Caki2 (cell line): ENCODE measurements around the gene SERPINA6. TPM values are rescaled to one million over a fixed set of nuclear protein-coding genes. Genes with fewer than 3 reads are reported as not detected.
"Not testable (repeated sequence)": the region's sequence is repeated elsewhere in the genome, so short reads cannot be mapped to it uniquely, and the experiment has no call there.

ENCODE experiments used
- DNase-seq: peaks from one replicate; pipeline ENCODE4 v3.0.0-alpha.2; 2015; ENCODE audit warnings: low read depth
- in situ Hi-C: cut with HindIII; loops from 2 replicates; pipeline ENCODE4 v1.10.0; 2016; ENCODE audit warnings: low sequenced_read_pairs, low pct_unique_long_range_greater_than_20kb, mixed read lengths
- total RNA-seq: library from RNA; depleted of rRNA; stranded (reverse); fragments of >200 nt; shearing (Covaris generic); gene quantifications from 2 replicates; pipeline ENCODE4 v1.2.3, GENCODE V29; 2014; ENCODE audit warnings: low replicate concordance; rRNA removed

SERPINA6 gene, protein sequence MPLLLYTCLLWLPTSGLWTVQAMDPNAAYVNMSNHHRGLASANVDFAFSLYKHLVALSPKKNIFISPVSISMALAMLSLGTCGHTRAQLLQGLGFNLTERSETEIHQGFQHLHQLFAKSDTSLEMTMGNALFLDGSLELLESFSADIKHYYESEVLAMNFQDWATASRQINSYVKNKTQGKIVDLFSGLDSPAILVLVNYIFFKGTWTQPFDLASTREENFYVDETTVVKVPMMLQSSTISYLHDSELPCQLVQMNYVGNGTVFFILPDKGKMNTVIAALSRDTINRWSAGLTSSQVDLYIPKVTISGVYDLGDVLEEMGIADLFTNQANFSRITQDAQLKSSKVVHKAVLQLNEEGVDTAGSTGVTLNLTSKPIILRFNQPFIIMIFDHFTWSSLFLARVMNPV
- 3.8 and 8.7 TPM in 2 replicates for total RNA-seq

DNA sequence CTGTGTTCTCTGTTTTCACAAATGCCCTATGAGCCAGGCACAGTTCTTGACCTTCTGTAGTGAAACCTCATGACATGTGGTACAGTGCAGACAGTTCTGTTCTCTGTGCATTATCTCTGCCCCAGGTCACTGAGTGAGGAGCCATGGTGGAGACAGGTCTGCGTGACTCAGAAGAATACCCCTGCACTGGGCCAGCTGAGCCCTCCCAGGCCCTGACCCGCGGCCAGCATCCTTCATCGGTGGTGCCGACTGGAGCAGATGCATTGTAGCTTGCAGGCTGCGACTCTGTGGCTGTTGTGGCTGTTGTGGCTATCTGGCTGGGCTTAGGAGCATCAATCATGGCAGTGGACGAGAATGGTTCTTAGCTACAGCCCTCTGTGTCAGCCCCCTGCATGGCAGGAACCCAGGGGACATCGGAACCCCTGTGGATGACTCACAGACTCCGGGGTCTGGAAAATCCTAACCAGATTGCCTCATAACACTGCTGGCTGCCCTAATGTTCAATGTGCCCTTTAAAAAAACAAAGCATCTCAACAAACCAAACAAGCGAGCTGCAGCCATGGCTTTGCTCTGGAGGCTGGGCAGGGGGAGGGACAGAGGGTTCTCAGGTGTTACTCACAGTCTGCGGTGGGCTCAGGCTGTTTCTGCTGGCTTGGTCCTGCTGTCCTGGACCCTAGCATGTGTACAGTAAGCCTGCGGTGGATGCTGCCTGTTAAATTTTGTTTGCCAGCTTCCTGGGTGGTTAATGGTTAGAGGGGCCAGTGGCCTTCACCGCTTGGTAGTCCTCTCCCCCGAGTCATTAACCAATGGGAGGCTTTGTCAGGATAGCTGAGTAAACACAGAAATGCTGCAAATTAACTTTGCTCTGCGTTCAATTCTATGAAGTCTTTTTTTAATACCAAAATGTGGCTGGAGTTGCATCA lies at the start of gene SERPINA6:
Gene SERPINA6, minus strand, starts transcription at position 689 of the 923 bp plus-strand sequence. CDS start 8,688 bp downstream, outside the sequence.
- in situ Hi-C loops: no loop called here
- DNase-seq: peak; percentile 80

DNA sequence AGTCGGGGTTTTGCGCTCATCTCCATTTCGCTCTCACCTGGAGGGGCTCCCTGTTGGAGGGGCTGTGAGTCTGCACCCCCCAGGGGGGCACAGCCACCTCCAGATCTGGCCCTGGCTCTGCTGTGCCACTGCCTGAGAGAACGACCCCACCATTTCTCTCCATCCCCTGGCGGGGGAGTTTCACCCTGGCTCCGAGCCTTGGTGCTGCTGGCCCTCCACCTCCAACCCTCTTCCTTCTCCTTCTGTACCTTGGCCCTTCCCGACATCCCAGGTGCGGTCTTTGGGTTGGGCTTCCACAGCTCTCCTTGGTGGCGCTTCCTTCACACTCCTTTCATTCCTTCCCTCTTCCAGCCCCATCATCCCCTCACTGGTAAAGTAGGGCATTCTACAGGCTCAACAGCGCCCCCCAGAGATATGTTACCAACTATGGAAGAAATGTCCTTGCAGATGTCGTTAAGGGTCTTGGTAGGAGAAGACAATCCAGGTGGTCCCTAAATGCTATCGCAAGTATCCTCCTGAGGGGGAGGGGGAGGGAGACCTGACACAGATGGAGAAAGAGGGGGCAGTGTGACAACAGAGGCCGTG lies 49.0 kb upstream of the SERPINA6 start:
- DNase-seq: no peak
- in situ Hi-C loops: no loop called here

DNA sequence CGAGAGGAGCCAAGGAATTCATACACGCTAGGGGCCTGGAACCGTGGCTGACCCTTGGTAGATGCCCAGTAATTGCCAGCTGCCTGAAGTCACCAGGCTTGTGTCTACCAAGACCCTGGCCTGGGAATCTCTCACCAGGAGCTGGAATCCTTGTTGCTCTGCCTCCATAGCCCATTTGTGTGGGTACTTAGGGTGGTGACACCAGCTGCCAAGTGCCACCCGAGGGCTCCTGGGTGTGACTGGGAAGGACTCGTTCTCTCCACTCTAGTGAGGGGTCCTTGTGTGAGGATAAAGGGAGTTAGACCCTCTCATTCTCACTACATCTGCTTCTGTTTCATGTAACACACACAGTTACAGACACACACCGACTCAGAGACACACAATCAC lies 47.4 kb upstream of the SERPINA6 start:
- DNase-seq: no peak
- in situ Hi-C loops: no loop called here

DNA sequence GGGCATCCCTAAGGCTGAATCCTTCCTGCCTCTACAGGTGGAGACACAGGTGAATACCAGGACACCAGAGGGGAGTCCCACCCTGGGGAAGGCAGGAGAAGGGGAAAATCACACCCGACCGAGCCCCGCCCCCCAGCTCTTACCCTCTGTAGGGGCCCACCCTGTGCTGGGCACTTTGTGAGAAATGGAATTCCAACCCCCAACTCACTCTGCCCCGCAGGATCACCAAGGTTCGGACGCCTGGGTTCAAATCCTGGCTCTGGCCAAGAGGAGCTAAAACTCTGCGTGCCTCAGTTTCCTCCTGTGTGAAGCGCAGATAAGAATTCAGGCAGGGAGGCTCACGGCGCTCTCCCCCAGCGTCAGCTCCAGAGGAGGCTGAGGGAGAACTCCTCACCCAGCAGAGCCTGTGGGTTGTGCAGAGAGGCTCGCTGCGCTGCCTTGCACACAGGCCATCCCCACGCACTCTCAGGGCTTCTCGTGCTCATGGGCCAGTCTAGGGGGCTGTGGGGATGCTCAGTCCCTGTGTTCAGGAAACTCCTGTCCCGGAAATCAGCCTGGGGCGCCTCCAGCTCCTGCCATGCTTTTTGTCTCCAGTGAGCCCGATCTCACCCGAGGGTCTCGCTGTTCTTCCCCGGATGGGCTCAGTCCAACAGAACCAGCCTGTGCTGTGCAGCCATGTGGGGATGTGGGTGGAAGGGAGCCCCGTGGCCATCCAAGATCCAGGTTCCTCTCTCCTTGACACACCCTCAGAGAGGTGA lies 46.8 kb upstream of the SERPINA6 start:
- in situ Hi-C loops, DNase-seq: not testable (repeated sequence)

DNA sequence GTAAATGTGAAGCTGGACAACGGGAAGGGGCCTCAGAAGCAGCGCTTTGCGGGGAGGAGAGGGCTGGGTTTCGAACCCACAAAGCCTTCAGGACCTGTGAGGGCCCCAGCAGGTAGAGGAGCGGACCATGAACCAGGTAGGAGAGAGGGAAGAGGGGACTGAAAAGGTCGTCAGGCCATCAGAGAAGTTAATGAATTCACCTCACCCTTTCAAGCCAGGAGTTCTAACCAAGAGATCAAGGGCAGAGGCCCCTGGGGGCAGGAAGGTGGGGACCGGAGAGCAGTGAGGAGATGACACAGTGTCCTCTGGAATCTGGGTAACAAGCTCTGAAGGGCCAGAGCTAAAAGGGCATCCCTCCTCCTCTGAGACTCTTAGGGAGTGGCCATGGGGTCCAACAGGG lies 45.8 kb upstream of the SERPINA6 start:
- in situ Hi-C loops: no loop called here
- no peak for DNase-seq

DNA sequence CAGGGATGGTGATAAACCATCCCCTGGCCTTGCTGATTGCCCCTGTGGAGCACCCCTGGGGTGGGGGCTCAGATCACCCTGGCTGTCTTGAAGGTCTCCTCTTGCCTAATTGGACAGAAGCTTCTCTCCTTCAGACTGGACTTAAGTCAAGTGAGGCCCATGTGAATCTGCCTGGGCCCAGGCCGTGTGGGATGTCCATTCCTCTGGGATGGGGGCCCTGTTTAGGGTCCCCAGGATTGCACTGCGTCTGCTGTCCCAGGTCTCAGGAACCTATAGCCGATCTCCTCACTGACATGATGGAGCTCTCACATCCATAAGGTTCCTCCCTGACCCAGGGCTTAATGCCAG lies 45.1 kb upstream of the SERPINA6 start:
- no peak for DNase-seq
- in situ Hi-C loops: no loop called here

DNA sequence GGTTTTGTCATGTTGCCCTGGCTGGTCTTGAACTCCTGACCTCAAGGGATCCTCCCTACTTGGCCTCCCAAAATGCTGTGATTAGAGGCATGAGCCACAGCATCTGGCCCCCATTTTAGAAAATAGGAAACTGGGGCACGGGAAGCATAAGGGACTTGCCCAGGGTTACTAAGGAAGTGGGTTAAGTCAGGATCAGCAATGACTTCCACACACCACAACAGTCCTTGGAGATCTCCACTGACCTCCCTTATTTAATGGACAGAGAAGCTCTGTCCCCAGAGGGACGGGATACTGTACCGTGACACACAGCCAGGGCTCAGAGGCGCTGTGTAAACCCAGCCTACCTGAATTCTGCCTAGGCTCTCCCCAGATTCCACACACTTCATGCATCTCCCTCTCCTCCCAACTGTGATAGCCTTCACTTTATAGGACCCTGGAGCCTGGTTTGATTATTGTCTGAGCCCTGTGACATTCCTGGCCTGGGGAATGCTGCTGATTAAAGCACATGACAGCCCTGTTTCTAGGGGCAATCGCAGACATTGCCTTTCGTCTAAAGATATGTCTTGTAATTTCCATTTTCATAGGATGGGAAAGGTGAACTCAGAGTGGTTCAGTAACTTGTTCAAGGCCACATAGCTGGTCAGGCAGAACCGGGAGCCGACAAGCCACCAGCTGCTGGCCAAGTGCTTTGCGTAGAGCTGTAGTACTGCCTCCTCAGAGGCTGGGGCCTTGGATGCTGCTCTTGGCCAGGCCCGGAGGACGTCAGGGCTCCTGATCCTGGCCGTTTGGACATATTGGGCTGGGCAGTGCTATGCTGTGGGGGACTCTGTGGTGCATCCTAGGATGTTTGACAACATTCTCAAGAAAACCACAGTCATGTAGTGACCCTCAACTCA lies 44.5 kb upstream of the SERPINA6 start:
- in situ Hi-C loops: no loop called here
- no peak for DNase-seq

DNA sequence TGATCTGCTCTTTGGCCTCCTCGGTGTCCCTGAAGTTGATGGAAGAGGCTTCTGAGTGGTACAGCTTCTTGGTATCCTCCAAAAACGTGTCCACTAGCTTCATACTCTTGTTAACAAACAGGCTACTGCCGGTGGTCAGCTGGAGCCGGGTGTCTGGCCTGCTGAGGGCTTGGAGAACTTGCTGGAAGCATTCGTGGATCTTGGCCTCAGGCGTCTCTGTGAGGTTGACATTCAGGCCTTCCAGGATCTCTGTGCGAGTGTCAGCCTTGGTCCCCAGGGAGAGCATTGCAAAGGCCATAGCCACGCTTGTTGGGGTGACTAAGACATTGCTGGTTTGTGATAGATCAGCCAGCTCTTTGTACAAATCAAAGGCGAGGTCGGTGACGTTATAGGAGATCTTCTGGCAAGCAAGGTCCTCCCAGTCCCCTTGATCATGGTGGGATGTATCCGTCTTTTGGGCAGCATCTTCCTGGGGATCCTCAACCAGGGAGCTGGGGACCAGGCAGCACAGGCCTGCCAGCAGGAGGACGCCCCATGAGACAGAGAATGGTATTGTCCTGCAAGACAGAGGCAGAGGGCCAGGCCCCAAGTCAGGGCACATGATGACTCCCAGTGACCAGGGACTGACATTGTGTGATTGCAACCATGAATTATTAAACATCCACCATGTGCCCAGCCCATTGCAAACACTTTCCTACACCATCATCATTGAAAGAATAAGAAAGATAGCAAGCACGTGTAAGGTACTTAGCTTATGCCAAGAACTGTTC lies 43.2 kb upstream of the SERPINA6 start, which contains the start of gene SERPINA2:
Gene SERPINA2, minus strand, starts transcription at position 553 of the 770 bp plus-strand sequence.
- in situ Hi-C loops: no loop called here

DNA sequence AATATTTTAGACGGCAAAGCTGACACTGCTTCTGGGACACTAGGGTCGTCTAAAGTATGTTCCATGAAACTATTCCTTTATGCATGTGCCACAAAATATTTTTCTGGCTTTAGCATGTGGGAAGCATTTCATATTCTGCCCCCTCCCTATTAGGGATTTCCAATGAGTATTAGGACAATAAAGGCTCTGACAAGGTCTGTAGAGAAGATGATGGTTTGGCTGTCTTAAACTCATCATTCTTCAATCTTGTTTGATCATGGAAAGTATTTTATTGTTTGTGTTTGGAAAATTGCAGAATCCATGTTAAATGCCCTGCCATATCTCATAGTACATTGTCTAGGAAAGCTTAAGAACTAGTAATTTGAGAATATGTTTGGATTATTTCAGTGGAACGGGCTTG lies 42.5 kb upstream of the SERPINA6 start:
- no peak for DNase-seq
- in situ Hi-C loops: no loop called here

More for the DNA sequence above, 43.2 kb upstream of the SERPINA6 start, which contains the start of gene SERPINA2:
- DNase-seq: no peak

DNA sequence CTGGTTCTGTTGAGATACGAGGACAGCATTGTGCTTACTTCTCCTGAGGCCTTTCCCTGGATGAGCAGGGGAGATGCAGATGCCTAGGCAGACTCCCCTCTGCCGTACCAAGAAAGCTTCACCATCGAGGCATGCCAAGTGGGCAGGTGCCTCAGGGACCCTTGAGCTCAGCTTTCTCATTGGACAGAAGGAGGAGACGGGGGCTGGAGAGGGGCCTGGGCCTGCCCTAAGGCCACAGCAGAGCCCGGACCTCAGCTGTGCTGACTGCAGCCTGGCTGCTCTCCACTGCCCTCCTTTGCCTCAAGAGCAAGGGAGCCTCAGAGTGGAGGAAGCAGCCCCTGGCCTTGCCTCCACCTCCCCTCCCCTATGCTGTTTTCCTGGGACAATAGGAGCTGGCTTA lies 41.8 kb upstream of the SERPINA6 start:
- DNase-seq: no peak
- in situ Hi-C loops: no loop called here

DNA sequence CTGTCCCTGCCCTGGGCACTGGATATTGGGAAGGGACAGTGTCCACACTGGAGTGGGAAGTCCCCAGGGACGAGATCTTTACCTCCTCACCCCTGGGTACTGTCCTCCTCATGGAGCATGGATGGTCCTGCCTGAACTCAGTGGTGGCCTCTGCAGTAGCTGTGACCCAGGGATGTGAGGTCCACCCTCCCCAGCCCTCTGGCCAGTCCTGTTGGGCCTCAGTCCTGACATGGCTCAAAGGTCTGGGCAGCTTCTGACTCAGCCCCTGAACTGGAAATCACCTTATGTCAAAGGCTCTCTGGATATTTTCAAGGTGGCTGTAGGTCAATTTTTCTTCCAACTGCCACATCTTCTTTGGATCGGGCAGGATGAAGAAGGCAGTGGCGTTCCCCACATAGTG lies 40.9 kb upstream of the SERPINA6 start:
- in situ Hi-C loops: no loop called here

DNA sequence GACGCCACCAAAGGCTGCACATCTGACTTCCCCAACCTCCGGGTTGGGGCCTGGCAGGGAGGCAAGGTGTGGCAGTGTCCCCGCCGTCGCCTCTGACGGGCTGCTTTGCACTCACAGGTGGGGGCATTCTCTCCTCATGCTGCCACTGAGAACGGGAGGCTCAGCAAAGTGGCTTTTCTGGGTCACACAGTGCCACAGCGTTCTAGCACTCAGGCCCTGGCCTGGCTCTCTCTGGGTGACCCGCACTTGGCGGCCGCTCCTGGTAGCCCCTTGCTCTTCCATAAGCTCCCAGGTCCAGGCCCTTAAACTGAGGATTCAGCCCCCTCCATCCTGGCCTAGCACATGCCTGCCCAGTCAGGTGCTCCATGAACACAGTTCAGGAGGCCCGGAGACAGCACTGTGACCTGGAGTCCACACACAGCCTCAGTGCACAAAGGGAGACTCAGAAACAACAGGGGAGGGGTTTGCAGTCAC lies 40.1 kb upstream of the SERPINA6 start:
- no peak for DNase-seq
- in situ Hi-C loops: no loop called here

More for the DNA sequence above, 40.9 kb upstream of the SERPINA6 start:
- DNase-seq: no peak

DNA sequence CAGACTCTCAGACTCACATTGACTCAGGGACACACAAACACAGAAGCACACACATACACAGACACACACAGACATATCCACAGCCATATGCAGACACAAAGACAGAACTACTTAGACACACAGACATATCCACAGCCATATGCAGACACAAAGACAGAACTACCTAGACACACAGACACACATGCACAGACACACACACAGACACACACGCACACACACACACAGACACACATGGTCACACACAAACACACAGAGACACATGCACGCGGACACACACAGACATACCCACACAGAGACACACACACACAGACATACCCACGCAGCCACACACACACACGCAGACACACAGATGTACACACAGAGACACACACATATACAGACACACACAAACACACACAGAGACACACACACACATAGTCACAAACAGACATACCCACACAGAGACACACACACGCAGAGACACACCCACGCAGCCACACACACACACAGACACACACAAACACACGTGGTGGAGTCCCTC lies 39.5 kb upstream of the SERPINA6 start:
- DNase-seq: no peak
- in situ Hi-C loops: no loop called here

DNA sequence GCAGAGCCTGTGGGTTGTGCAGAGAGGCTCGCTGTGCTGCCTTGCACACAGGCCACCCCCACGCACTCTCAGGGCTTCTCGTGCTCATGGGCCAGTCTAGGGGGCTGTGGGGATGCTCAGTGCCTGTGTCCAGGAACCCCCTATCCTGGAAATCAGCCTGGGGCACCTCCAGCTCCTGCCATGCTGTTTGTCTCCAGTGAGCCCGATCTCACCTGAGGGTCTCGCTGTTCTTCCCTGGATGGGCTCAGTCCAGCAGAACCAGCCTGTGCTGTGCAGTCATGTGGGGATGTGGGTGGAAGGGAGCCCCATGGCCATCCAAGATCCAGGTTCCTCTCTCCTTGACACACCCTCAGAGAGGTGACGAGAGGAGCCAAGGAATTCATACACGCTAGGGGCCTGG lies 38.5 kb upstream of the SERPINA6 start:
- in situ Hi-C loops: no loop called here
- DNase-seq: no peak

DNA sequence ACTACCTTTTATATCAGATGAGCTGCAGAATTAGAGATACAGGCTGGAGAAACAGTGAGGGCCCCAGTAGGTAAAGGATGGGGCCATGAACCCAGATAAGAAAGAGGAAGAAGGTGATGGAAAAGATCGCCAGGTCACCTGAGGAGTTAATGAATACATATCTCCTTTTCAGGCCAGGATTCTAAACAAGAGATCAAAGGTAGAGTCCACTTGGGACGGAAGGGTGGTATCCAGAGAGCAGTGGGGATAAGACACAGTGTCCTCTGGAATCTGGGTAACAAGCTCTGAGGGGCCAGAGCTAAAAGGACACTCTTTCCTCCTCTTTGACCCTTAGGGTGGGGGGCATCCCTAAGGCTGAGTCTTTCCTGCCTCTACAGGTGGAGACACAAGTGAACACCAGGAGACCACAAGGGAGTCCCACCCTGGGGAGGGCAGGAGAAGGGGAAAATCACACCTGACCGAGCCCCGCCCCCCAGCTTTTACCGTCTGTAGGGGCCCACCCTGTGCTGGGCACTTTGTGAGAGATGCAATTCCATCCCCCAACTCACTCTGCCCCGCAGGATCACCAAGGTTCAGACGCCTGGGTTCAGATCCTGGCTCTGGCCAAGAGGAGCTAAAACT lies 37.9 kb upstream of the SERPINA6 start:
- no peak for DNase-seq
- in situ Hi-C loops: no loop called here

DNA sequence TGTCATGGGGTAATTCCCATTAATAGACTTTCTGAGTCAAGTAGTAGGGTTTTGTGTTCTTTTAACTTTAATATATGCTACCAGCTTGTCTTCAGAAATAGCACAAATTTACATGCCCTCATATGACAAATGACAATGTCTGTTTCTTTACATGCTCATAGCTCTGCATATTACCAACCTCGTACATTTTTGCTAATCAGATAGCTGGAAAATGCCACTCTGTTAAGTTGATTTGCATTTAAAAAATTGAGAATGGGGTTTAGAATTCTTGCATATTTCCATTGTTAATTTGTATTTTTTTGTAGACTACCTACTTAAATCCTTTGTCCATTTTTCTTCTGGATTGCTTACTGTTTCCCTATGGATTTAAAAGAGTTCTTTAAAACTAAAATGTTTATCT lies 34.0 kb upstream of the SERPINA6 start:
- no peak for DNase-seq

More for the DNA sequence above, 34.0 kb upstream of the SERPINA6 start:
- in situ Hi-C loops: no loop called here
